SH-SY5Y (cell line): ENCODE results near the gene NAPG.

Source experiments
- GATA2 ChIP-seq: IDR thresholded peaks from 2 replicates; pipeline ENCODE4 v1.6.1; 2011; ENCODE audit warnings: mild to moderate bottlenecking, low read depth, low read length
- GATA3 ChIP-seq: IDR thresholded peaks from 2 replicates; pipeline ENCODE4 v1.6.1; 2011; ENCODE audit warnings: low read depth, mild to moderate bottlenecking, low read length, moderate library complexity

NAPG gene

DNA sequence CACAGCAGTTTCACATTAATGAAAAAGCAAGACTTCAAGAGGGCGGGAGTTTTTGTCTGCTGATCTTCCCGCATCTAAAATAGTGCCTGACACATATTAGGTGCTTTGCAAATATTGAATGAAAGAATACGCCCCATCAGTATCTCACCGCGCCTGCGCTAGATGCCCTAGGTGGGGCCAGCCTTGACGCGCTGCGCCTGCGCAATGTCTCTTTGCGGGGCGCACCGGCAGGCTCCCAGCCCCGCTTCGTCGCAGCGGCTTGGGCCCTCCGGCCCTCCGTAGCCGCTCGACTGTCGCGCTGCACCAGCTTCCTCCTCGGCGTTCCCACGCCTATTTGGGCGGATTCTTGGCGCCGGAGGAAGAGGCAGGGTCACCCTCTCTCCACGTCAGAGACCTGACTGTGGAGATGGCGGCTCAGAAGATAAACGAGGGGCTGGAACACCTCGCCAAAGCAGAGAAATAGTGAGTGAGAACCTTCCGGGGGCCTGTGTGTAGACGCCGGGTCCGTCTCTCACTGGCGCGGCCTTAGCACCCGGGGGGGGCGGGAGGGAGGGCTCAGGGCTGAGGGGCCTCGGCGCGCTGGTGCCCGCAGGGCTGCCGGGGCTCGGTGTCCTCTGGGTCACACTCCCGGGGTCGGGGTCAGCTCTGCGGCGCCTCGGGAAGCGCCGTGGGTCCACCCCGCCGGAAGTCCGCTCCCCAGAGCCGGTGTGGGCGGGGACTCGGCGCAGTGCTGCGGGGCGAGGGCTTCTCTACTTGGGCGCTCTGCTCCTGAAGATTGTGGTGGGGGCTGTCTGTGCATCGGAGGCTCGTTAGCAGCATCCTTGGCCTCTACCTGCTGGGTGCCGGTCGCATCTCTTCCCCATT, at the start of gene NAPG:
Gene NAPG (plus strand): TSS at position 331 of the 864 bp plus-strand sequence. CDS start 76 bp downstream, at position 407.
- TF ChIP-seq GATA3, result no peak
- TF ChIP-seq GATA2, result no peak

GRCh38 chr18:10476338-10476791, 49.5 kb upstream of the NAPG start:
- TF ChIP-seq GATA3 (no peak), GATA2 (no peak)

DNA sequence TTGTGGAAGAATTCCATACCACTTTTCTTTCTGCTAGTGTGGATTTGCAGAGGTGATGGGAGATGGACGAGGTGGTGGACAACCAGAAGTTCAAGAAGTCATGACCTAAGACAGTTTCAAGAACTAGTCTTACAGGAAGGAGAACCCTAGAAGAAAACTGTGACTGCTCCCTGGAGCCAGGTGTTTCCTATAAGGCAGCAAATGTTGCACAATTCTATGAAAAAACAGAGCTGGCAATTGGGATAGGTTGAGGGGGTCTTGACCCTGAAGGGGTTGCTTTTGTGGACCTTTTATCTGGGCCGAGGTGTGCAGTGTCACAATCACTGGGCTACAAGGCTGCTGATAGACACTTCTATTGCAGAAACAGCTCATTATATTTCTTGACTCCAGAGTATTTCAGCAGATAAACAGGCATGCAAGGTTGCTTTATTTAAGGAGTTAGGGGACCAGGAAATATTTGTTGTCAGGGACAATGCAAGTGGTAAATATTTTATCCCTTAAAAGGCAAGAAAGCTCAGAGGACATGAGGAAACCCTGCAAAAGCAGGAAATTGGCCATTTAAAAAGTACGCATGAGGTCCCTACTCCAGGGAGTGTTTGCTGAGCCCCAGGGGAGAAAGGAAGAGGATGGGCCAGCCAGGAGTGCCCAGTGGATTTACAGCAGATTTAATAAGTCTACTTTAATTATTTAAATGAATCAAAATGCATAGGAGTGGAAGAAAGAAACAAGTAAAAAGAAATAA, 48.5 kb upstream of the NAPG start:
- TF ChIP-seq GATA2, result no peak
- no peak for TF ChIP-seq GATA3

DNA sequence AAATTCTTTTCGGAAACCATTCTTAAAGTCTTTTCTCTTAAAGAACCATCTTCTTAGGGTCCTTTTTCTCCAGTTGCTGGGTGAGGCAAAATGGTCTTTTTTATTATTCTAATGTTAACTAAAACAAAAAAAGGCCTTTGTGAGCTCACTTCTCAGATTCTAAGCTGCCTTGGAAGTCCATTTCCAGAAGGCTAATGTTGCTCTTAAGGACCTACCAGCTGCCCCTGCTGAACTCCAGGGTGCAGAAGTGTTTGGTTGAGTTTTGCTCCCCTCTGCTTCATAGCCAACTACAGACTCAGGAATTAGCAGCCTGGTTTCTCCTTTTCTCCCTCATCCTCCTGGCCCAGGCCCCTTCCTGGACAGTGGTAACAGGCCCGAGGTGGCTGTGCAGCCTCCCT, 48.0 kb upstream of the NAPG start:
- no peak for TF ChIP-seq GATA3
- no peak for TF ChIP-seq GATA2

DNA sequence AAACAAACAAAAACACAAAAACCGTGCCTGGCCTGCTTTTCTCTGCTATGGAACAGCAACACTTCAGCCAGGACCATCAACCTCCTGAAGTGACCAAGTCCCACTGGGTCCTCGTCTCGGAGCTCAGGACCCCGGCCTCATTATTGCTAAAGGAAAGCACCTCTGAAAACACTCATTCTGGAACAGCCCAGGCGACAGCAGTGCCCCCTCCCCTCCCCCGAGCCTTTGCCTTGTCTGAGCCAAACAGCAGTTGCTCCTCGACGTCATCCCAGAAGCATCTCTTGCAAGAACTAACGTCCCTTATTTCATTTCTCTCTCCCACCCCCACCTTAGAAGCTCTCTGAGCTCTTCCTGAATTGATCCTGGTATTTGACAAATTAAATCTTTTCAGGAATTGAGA, 44.0 kb upstream of the NAPG start:
- TF ChIP-seq GATA2 (no peak), GATA3 (no peak)

GRCh38 chr18:10482363-10482984, 43.4 kb upstream of the NAPG start:
- TF ChIP-seq GATA2 (no peak), GATA3 (no peak)

- TF ChIP-seq GATA3, result no peak
- no peak for TF ChIP-seq GATA2
Observed at GRCh38 chr18:10482985-10483949, 42.6 kb upstream of the NAPG start.

DNA sequence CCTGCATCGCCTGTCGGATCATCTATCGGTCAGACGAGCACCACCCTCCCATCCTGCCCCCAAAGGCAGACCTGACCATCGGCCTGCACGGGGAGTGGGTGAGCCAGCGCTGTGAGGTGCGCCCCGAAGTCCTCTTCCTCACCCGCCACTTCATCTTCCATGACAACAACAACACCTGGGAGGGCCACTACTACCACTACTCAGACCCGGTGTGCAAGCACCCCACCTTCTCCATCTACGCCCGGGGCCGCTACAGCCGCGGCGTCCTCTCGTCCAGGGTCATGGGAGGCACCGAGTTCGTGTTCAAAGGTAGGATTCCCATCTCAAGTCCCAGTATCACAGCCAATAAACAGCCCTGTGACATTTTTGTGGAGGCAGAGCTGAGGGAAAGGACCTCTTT, 40.4 kb upstream of the NAPG start:
- TF ChIP-seq GATA3 (no peak), GATA2 (no peak)

DNA sequence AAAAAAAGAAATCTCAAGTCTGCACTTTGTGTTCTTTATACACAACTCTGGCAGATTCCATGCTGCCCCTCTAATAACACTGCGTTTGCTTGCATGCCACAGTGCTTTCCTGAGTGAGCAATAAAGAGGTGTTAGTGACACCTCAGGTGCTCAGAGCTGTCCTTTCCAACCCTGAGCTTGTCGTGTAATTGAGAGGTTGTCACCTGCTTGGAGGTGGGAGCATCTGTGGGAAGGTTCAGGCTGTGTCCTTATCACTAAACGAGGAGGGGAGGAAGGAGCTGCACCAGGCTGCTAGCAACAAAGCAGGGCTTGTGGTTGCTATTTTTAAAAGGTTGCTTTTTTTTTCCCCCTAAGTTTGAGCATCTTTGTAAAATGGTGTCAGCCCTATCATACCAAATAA, 39.5 kb upstream of the NAPG start:
- no peak for TF ChIP-seq GATA3
- no peak for TF ChIP-seq GATA2

GRCh38 chr18:10487154-10487553, 38.7 kb upstream of the NAPG start:
- TF ChIP-seq GATA2, result no peak
- no peak for TF ChIP-seq GATA3

GRCh38 chr18:10488017-10488416, 37.8 kb upstream of the NAPG start:
- no peak for TF ChIP-seq GATA3
- TF ChIP-seq GATA2, result no peak

DNA sequence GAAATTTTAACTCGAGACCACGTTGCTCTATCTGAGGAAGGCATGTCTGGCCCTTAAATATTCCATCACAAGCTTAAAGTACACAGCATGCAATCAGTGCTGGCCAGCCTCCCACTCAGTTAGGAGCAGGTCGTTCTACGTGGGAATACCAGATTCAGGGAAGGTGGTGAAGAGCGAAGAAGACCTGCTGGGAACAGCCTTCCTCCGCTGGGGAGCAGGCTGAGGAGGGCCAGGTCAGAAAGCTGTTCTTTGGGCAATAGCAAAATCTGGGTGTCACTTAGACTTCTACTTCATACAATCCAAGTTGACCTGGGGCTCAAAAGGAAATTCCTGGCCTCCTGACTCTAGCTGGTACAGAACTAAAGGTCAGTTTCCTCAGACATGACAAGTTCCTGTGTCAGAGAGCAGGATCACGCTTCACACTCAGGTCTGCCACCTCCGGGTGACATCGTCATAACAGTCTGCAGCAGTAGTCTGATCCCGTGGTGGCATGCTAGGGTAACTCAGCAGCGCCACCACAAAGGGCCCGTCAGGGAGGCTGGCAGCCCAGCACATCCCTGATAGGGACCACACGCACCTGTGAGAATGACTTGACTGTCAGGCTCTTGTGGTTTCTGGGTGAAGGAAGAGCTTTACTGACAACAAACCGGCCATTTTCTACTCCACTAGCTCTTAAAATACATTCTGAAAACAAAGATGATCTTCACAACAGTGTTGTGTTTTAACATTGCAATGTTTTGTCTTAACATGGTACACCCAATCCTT, 35.2 kb upstream of the NAPG start:
- TF ChIP-seq GATA2, result no peak
- TF ChIP-seq GATA3, result no peak

GRCh38 chr18:10495936-10496335, 29.9 kb upstream of the NAPG start:
- TF ChIP-seq GATA2 (no peak), GATA3 (no peak)
